SIG-M5 treated with dmso at 0.1 percent for 504 hours (cell line): ENCODE results near the gene SSTR3.
"Not testable (repeated sequence)": the region's sequence is repeated elsewhere in the genome, so short reads cannot be mapped to it uniquely, and the experiment has no call there.

Experiments used
- DNase-seq: peaks from one replicate; lab custom pipeline; 2025; ENCODE audit not compliant: unreplicated experiment; lab: John Stamatoyannopoulos, UW

The SSTR3 gene

DNA sequence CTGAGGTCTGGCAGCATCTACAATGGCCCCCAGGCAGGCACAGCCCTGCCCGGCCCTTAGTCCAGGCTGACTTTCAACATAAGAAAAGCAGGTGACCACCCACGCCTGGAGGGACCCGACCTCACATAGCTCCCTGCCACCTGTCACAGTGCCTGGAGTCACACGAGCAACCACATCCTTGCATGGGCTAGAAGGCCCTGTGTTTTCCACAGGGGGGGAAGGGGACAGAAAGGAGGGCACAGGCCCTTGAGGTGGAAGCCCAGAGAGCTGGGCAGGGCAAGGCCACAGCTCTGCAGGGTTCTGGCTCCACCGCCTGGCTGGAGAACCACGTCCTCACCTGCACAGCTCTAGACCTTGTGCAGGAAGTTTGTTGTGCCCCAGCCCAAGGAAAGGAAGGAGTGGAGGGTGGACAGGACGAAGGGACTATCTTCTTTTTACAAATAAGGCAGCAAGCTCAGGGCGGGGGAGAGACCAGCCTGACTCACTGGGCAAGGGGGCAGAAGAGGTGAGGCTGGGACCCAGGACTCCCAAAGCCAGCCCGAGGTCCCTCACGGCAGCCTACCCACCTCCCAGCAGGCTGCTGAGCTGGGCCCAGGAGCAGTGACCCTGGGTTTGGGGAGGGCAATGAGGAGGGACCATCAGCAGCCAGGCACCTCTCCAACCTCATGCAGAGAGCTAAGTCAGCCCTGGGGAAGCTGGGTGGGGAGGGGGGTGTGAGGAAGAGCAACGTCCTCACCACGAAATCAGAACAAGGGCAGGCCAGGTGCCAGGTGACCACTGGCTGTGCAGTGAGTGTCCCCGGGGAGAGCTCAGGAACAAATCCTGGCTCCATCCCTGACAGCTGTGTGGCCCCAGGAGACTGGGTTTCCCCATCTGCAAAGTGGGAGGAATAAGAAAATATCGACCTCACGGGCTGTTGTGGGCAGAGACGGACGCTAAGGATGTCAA, 28.6 kb downstream of the SSTR3 start:
- no peak for DNase-seq

DNA sequence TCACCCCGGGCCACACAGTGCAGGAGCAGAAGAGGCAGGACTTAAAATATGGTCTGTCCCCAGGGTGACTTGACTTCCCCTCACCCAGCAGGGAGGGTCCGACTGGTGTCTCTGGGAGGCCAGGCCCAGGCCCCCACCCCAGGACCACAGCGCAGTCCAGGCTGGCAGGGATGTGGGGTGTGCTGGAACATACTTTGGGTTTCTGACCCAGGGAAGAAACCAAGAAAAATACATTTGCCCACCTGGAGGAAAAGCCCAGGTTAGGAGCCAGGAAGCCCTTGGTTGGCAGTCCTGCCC, 29.4 kb downstream of the SSTR3 start:
- no peak for DNase-seq

DNA sequence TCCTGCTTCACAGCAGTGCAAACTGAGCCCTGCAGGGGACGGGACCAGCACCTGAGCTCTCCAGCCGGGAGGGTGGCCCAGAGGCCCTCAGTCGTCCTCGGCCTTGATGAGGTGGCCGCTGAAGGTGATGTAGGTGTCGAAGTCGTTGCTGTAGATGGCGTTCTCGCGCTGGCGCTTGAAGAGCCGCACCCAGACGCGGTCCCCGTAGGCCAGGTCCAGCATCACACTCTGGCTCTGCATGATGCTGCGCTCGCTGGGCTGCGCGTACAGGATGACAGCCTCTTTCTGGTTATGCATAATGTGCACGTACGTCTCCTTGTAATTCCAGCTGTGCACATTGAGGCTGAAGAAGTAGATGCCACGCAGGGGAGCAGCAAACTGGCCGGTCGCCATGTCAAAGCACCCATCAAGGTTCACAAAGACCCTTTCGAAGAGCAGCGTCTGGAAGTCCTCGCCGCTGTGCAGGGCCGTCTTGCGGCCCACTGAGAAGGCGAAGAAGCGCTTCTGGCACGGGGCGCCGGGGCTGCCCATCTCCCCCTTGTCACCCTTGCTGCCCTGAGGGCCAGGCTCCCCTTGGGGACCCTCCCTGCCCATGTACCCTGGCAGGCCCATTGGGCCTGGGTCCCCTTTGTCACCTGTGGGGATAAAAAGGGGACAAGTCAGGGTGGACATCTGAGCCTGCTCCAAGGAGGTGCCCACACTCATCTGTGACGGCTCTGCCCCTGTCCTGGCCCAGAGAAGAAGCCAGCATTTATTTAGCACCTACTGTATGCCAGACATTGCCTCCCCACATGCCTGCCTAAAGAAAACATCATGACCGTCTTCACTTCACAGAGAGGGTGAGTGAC, 30.0 kb downstream of the SSTR3 start:
- no peak for DNase-seq

DNA sequence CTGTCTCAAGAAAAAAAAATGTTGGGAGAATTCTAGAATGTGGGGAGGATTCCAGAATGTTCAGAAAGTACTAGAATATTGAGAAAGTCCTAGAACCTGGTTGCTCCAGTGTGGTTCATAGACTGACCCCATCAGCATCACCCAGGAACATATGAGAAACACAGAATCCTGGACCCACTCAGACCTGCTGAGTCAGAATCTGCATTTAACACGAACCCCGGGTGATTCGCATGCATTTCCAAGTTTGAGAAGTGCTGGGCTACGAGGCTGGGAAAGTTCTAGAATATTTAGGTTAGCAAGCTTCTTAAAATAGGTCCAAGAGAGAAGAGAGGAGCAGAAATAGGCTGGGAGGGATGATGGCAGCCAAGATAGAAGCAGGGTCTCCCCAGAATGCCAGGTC, 30.6 kb downstream of the SSTR3 start:
- DNase-seq = no peak

DNA sequence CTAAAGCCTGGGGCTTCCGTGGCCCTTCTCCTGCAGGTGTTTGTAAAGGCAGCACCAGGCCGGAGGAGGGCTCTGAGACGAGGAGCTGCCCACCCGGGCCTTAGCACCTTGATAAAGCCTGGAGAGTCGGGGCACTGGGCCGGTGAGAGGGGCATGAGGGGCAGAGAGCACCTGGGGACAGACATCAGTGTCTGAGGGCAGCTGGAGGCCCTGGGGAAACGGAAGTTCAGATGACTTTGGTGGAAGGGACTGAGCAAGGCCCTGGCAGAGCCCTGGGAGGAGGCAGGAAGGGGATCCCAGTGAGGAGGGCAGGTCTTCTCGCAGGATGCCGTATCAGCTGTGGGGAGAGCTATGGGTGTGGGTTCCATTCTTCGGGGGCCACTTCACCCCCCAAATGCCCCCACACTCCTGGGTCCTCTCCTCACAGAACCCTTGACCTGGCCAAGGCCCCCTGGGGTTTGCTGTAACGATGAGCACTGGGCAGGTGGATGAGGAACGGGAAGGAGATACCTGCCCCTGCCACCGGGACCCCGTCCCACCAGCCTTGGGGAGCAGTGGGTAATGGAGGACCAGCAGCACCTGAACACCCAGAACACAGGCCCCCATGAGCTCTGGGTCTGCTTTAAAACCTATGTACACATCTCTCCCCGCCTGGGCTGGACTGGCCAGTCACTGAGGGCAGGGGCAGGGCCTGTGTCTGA, 31.6 kb downstream of the SSTR3 start:
- DNase-seq = no peak

DNA sequence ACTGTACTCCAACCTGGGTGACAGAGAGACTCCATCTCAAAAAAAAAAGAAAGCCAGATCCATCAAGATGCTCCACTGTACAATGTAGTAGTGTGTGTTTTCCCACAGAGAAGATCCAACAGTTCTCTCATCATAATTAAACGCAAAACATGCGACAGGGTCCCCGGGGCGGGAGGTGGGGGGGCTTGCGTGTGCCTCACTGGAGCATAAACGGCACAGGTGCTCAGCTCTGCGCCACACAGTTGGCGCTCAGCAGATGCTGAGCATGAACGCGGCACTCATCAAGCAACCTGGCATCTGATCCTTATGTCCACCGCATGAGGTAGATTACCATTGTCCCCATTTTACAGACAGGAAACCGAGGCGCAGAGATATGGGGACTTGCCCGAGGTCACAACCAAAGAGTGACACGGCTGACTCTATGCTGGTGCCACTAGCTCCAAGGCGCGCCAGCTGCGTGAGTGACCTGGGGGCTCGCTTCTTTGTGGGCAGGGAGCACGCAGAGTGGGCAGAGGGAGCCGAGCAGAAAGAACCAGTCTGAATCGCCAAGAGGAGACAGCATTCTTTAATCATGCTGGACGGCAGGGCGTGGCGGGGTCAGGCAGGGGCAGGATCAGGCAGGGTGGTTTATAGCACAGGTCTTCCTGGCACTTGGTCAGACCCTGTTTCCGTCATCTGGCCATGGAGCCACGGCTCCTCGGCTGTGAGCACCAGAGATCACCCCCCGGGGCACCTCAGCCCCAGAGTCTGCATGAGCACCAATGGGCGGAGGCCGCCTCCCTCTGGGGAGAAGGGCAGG, 32.5 kb downstream of the SSTR3 start:
- DNase-seq = no peak

DNA sequence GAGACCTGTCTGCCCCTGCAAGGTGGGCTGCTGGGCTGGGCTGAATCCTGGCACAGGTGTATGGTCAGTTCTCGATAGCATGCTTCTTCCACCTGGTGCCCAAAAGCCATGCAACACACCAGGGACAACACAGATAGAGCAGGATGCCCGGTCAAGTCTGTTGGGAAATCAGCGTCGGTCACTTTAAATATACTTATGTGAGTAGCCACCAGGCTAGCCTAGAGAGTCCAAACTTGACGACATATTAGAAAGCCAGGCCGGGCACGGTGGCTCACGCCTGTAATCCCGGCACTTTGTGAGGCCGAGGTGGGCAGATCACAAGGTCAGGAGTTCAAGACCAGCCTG, 33.2 kb downstream of the SSTR3 start:
- no peak for DNase-seq

DNA sequence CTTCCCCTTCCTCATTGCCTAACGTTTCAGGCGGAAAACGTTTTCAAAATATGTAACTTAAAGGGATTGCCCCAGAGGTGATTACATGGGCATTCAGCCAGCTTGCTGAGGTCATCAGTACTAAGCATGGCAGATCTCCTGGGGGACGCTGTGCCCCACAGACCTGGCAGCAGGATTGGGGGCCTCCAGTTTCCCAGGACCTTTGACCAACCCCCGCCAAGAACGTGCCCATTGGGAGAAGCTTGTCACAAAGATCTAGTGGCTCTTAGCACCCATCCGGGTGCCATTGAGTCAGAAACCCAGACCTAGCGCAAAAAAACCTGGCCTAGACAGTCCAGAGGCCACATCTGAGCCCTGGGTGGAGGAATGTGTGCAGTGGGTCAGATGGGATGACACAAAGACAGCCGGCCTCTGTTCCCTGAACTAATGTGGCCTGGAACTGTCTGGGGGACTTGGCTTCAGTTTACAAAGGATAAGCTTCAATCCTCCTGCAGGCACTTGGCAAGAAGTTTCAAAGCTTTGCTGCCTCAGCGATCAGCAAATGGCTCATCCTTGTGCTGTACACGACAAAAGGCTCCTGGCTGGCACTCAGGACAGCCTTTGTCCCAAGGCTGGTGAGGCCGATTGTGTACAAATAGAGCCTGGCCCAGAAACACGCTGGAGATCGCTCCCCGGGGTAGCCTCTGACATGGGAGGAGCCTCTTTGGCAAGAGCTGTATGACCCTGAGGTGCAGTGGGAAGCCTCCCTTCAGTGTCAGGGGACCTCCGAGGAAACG, 33.7 kb downstream of the SSTR3 start:
- DNase-seq = no peak

DNA sequence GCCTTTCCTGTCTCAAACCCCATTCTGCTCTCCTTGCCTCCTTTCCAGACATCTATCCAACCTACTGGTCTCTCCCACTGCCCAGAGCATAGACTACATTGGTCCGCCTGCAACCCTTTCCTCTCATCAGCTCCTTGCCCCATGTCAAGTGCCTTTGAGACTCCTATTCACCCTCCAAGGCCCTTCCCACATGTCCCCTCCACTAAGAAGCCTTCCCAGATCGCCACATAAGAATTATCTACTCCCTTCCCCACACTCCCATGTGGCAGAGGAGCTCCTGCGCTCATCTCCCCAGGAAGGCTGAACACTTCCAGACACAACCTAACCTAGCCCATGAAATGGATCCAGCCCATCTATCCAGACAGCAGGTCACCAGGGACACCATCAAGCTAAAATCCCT, 34.5 kb downstream of the SSTR3 start:
- no peak for DNase-seq

DNA sequence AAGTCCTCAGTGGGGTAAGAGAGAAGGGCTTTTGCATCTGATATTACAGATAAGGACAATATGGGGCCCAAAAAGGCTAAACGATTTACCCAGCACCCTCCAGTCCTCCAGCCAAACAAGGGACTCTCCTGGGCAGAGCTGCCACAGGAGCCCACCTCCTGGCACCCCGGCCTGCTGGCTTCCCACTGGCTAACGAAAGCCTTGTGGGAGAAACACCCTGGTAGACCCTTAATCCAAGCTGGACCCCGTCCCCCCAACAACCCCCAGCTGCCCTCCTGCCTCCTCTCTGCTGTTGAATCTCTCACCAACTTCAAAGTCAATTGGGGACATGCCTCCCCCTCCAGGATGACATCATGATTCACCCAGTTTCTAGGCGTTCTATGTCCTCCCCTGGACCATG, 35.1 kb downstream of the SSTR3 start:
- no peak for DNase-seq

DNA sequence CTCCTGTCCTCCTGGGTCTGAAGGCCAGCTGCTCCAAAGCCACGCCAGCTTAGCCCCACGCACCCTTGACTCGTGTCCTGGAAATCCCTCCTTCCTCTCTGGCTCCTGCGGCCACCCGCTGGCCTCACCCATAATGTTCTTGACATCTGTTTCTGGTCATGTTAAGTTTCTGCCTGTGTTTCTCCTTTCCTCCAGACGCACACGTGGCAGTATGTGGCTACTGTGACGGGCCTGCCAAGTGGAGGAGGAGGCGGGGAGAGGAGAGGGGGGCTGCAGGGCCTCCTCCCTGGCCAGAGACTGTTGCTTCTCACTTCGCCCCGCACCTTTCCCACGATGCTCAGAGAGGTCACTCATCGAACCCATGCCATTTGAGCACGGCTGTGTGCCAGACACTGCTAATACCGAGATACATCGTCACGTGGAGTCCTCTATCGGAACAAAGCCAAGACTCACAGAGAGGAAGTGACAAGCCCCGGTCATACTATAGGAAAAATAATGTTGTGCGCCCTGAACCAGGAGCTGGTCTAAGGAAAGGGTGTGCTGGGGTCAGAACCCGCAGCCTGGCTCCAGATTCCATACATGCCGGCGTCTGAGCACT, 35.7 kb downstream of the SSTR3 start:
- DNase-seq = no peak

DNA sequence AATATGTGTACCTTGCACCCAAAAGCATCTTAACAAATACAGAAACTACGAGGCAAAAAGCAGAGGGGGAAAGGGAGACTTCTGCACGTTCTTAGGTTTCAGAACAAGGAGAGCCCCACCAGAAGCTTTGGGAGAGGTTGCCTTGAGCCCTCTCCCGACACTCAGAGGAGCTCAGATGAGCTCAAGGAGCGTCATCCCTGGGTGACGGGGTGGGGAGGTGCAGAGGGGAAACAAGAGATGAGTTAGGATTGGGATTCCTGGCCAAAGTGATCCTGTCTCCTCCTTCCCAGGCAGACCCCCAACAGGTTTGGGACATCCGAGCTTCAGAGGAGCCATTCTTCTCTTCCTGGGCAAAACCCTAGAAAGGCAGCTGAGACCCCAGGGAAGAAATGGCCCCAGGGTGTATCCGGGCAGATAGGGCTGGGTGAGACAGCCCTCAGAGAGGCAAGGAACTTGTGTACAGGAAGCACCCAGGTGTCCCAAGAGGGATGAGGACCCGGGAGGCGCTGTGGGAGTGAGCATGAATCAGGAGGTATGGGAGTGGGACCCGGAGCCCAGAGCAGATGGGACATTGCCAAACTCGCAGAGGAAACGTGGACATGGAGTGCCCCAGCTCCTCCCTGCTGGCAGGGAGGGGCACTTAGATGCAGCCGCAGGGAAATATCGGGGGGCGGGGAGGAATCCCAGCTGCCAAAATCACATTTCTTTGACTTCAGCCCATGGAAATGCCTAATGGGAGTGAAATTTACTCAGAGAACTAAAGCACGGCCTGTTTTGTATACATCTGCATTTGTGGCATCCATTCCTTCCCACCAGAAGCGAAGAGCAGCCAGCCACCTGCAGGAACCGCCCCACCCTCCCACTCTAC, 36.6 kb downstream of the SSTR3 start:
- DNase-seq = no peak

DNA sequence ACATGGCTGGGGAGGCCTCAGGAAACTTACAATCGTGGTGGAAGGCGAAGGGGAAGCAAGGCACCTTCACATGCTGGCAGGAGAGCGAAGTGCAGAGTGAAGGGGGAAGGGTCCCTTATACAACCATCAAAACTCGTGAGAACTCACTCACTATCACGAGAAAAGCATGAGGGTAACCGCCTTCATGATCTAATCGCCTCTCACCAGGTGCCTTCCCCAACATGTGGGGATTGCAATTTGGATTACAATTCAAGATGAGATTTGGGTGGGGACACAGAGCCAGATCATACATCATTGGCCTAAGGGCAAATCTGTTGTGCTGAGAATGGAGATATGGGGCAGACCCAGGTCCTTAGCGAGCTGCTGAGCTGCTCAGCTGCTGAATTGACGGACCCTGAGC, 37.3 kb downstream of the SSTR3 start:
- DNase-seq = no peak

DNA sequence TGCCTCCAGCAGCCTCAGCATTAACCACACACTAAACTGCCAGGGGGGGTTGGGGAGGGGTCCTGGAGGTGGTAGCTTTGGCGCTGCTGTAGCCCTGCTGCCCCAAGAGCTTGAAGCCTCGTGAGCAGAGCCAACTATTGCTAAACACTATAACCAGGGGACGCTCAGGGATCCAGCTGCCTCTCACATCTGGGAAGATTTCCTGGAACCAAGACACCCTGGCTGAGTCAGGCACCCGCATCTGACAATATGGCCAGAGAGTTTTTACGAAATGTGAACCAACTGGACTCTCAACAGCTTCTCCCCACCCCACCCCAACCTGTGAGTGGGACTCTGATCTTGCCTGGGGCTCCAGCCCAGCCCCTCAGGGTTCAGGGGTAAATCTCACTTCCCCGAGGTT, 38.6 kb downstream of the SSTR3 start:
- no peak for DNase-seq

DNA sequence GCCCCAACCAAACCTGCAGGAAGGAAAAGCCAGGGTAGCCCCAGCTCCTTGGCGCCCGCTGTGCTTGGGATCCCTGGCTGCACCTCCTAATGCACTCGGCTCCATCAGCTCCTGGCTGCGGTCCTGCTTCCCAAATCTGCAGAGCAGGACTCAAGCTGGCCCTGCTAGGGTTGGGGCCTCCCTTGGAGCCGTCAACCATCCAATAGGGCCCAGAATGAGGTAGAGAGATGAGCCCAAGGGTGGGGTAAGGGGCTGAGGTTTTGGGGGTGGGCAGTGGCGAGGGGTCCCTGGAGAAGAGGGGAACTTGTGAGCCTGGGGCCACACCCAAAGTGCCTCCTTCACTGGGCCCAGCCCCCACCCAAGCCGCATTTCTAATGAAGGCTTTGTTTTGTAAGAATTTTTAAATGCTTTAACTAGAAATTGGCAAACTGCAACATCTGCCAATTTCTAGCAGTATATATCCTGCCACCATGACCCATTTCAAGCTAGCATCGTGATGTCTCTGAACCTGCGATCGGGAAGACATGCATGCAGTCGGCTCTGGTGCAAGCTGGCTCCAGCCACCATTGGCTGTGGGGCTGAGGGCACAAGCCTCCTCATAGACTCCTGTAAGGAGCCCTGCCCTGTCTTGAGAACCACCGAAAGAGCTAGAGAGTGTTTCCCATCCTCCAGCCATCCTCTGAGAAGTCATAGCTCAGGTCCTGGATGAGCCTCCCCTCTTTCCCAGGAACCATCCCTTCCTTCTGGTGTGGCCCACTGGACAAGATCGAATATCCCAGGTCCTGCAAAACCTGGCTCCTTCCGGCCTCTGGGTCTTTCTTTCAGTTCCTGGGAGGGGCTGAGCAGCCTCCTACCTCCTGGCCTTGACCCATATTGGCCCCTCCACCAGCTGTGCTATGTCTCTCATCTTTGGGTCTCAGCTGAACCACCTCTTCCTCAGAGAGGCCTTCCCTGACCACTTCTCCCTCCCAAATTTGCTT, 39.7 kb downstream of the SSTR3 start:
- DNase-seq = no peak

DNA sequence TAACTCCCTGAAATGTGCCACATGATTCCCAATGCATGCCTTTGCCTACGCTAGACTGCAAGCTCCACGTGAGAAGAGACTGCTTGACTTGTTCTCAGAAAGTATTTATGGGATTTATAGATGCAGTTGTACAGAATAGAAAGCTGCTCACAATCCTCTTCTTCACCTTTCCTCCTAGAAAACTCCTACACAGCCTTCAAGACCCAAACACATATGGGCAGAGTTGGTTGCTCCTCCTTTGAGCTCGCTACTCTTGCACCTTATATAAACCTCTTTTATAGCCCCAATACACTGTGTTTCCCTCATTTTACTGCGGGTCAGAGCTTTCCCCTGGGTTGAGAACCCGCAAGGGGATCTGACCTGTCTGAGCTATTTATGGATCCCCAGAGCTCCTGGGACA, 40.6 kb downstream of the SSTR3 start:
- no peak for DNase-seq

DNA sequence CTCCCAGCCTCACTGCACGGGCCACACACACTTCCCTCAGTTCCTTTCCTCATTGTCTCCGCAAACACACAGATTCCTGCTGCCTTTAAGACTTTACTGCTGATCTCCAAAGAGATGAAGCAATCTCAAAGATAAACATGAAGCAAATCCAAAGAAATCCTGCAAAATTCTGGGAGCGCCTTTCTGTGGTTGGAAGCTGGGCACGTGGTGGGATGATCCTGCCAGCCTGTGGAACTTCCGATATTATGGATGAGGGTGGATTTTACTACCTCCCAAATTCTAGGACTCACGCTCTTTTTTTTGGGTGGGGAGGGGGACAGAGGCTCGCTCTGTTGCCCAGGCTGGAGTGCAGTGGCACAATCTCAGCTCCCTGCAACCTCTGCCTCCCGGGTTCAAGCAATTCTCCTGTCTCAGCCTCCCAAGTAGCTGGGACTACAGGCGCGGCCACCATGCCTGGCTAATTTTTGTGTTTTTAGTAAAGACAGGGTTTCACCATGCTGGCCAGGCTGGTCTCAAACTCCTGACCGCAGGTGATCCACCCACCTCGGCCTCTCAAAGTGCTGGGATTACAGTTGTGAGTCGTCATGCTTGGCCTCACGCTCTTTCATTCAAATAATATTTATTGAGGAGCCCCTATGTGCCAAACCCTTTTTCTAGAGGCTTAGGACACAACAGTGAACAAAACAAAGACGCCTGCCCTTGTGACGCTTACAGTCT, 41.4 kb downstream of the SSTR3 start:
- DNase-seq = not testable (repeated sequence)
